Esophagus muscularis mucosa (tissue), 3 donors: ENCODE data around the gene DMD.

ENCODE experiments used
- CTCF ChIP-seq, 3 experiments: fragments of 200-600 bp in 2 of 3; fragments of 450-650 bp in 1 of 3; sonication (generic) in 2 of 3; IDR thresholded peaks; one replicate each; pipeline ENCODE4 v1.5.1; 2017 to 2019; ENCODE audit warnings: antibody characterized with exemption in 3 of 3, mild to moderate bottlenecking in 2 of 3, moderate library complexity in 1 of 3
- EP300 ChIP-seq: sonication (generic); formaldehyde crosslinking; IDR thresholded peaks from one replicate; pipeline ENCODE4 v1.6.1; 2017; ENCODE audit warnings: antibody characterized with exemption

GRCh38 chrX:31383991-31384390 is 1827.4 kb downstream of the DMD start:
- TF ChIP-seq CTCF (IDR thresholded peaks at IDR 0.05) (no peak), EP300 (no peak)
